Erythroblast (primary cell): ENCODE results near the gene CD47.

ENCODE experiments used
- GATA1 ChIP-seq: IDR thresholded peaks from 2 replicates; pipeline ENCODE4 v1.6.1; 2011; ENCODE audit warnings: low read depth, mild to moderate bottlenecking, control low read depth, low read length, moderate library complexity
- POLR2A ChIP-seq: IDR thresholded peaks from 2 replicates; pipeline ENCODE4 v1.6.1; 2011; ENCODE audit warnings: mild to moderate bottlenecking, low read length

- TF ChIP-seq POLR2A (no peak), GATA1 (no peak)
Observed at GRCh38 chr3:107993771-107994170, 97.1 kb downstream of the CD47 start.
